ENCODE results near the gene DNM3. TPM values are rescaled to one million over a fixed set of nuclear protein-coding genes. Genes with fewer than 3 reads are reported as not detected.

DNM3 gene
- total and polyA plus RNA-seq, 12 donors, result 7.2 to 78.6 (median 18.4) TPM

DNA sequence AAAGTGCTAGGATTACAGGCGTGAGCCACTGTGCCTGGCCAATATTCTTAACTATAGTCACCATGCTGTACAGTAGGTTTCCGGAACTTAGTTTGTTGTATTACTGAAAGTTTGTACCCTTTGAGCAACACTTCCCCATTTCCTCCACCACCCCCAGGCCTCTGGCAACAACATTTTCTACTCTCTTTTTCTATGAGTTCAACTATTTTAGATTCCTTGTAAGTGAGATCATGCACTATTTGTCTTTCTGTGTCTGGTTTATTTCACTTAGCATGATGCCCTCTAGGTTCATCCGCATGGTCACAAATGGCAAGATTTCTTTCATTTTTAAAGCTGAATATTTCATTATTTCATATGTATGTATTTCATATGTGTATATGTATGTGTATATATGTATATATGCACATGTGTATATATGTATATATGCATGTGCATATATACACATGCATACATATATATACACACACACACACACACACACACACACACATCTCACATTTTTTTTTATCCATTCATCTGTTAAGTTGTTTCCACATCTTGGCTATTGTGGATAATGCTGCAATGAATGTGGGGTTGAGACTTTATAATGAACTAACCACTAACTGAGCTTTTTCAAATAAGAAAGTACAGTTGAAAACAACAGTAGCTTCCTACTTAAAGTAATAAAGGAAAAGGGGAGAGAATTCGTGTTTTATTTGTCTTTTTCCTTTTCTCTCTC, 322.4 kb downstream of the DNM3 start:
- no peak for DNase-seq
- intact Hi-C loops (cut with DNase I), result no loop called here
- TF ChIP-seq POLR2A (IDR thresholded peaks at IDR 0.05), result no peak
- TF ChIP-seq, protein P1, sequence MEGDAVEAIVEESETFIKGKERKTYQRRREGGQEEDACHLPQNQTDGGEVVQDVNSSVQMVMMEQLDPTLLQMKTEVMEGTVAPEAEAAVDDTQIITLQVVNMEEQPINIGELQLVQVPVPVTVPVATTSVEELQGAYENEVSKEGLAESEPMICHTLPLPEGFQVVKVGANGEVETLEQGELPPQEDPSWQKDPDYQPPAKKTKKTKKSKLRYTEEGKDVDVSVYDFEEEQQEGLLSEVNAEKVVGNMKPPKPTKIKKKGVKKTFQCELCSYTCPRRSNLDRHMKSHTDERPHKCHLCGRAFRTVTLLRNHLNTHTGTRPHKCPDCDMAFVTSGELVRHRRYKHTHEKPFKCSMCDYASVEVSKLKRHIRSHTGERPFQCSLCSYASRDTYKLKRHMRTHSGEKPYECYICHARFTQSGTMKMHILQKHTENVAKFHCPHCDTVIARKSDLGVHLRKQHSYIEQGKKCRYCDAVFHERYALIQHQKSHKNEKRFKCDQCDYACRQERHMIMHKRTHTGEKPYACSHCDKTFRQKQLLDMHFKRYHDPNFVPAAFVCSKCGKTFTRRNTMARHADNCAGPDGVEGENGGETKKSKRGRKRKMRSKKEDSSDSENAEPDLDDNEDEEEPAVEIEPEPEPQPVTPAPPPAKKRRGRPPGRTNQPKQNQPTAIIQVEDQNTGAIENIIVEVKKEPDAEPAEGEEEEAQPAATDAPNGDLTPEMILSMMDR (IDR thresholded peaks at IDR 0.05), result no peak
- no peak overlapping the region for H3K27ac ChIP-seq
- H3K4me1 ChIP-seq (replicated peaks in 1 of 2), result peaks cover 14 to 15% of the 10 kb centered on the region in 2 donors
- 86 to 92% (median 90%) methylated on average over 4 of the region's 4 CpGs for WGBS, 4 donors
- no peak overlapping the region for H3K4me3 ChIP-seq
- H3K9me3 ChIP-seq (replicated peaks in 1 of 3), result no peaks in the 10 kb centered on the region
- H3K27me3 ChIP-seq, result no peaks in the 10 kb centered on the region
- H3K36me3 ChIP-seq (replicated peaks in 1 of 2), result no peaks in the 10 kb centered on the region

DNA sequence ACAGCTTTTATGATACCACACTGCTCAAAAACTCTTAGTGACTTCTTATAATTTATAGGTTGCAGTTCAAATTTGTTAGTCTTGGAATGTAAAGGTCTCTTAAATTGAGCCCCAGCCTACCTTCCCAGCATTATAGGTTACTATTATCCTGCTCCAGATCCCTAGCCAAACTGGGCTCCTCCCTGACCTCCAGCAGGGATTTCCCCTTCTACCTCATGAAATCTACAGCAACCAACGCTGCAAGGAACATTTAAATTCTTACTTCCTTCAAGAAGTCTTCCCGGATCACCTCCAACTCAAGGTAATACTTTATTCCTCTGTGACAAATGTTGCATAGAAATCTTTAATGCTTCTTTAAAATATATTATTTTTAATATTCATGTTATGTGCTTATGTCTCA, 324.1 kb downstream of the DNM3 start:
- Histone ChIP-seq H3K27me3 (no peaks in the 10 kb centered on the region), H3K4me3 (no peak overlapping the region), H3K4me1 (replicated peaks in 1 of 2) (peaks cover 15% of the 10 kb centered on the region in 2 donors), H3K9me3 (replicated peaks in 1 of 3) (no peaks in the 10 kb centered on the region), H3K36me3 (replicated peaks in 1 of 2) (no peaks in the 10 kb centered on the region), H3K27ac (no peak overlapping the region)
- TF ChIP-seq, protein P1 (IDR thresholded peaks at IDR 0.05), result no peak
- TF ChIP-seq POLR2A (IDR thresholded peaks at IDR 0.05), result no peak
- WGBS, 4 donors, result 93 to 96% (median 94%) methylated on average over 2 of the region's 2 CpGs
- DNase-seq, result no peak
- intact Hi-C loops (cut with DNase I), result no loop called here

DNA sequence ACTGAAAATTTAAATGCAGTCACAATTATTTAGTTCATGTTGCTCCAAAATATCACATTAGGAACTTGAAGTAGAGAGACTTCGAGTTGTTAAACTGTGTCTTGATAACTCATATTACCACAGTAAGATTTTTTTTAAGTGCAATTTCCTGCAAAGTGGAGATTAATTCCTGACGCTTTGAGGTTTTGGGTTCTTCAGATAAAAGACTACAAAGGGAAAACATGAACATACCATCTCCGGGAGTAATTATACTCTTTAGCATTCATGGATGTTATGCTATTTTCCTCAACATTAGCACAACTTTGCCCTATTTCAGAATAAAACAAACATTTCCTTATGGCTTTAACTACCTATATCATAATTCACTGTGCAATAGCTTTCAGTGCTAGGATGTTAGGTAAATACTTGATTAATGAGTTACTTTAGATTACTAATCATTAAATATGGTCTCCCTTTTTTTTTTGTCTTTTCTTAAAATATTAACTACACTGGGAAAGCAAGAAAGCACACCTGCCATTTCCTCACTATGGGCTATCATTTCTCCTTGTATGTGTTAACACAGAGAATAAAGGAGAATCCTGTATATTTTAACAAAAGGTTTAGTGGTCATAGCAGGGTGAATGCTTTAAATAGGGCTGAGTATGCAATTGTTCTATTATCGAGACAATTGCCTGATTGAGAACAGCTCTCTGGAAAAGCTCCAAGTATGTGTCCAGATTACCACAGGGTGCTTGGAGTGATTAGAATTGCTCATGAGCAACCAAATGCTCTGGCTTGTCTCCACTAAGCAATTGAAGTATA, 326.7 kb downstream of the DNM3 start:
- peaks cover 15% of the 10 kb centered on the region in 2 donors for H3K4me1 ChIP-seq (replicated peaks in 1 of 2)
- peak in 3 of 7 donors; percentile 18 to 52 (median 23) for DNase-seq
- no peaks in the 10 kb centered on the region for H3K27me3 ChIP-seq
- TF ChIP-seq, protein P1 (IDR thresholded peaks at IDR 0.05), result no peak
- no peak for TF ChIP-seq POLR2A (IDR thresholded peaks at IDR 0.05)
- H3K27ac ChIP-seq, result no peak overlapping the region
- H3K4me3 ChIP-seq, result no peak overlapping the region
- no peaks in the 10 kb centered on the region for H3K9me3 ChIP-seq (replicated peaks in 1 of 3)
- 54 to 73% (median 61%) methylated on average over 4 of the region's 4 CpGs for WGBS, 4 donors
- intact Hi-C loops (cut with DNase I), result no loop called here
- no peaks in the 10 kb centered on the region for H3K36me3 ChIP-seq (replicated peaks in 1 of 2)

DNA sequence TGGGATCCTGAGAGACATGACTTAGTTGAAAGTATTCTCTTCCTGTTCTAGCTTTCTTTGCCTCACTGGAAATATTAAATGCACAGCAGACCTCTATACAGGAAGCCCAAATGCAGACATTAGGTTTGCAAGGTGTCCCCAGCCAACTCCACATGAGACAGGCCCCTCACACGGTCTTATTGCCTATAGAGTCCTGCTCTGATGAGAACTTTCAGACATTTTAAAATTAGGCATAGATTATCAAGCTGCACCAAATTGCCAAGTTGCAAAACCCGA, 327.2 kb downstream of the DNM3 start:
- no peaks in the 10 kb centered on the region for H3K27me3 ChIP-seq
- DNase-seq, result no peak
- intact Hi-C loops (cut with DNase I), result no loop called here
- H3K4me1 ChIP-seq (replicated peaks in 1 of 2), result peaks cover 15% of the 10 kb centered on the region in 2 donors
- no peaks in the 10 kb centered on the region for H3K36me3 ChIP-seq (replicated peaks in 1 of 2)
- no peak for TF ChIP-seq POLR2A (IDR thresholded peaks at IDR 0.05)
- TF ChIP-seq, protein P1 (IDR thresholded peaks at IDR 0.05), result no peak
- H3K9me3 ChIP-seq (replicated peaks in 1 of 3), result no peaks in the 10 kb centered on the region
- WGBS, 4 donors, result 92 to 95% (median 93%) methylated on average over 2 of the region's 2 CpGs
- H3K27ac ChIP-seq, result no peak overlapping the region
- no peak overlapping the region for H3K4me3 ChIP-seq

Data from adrenal gland (tissue), 12 donors.